ENCODE data around the gene SPATA31C2.

- TF ChIP-seq, protein P1, sequence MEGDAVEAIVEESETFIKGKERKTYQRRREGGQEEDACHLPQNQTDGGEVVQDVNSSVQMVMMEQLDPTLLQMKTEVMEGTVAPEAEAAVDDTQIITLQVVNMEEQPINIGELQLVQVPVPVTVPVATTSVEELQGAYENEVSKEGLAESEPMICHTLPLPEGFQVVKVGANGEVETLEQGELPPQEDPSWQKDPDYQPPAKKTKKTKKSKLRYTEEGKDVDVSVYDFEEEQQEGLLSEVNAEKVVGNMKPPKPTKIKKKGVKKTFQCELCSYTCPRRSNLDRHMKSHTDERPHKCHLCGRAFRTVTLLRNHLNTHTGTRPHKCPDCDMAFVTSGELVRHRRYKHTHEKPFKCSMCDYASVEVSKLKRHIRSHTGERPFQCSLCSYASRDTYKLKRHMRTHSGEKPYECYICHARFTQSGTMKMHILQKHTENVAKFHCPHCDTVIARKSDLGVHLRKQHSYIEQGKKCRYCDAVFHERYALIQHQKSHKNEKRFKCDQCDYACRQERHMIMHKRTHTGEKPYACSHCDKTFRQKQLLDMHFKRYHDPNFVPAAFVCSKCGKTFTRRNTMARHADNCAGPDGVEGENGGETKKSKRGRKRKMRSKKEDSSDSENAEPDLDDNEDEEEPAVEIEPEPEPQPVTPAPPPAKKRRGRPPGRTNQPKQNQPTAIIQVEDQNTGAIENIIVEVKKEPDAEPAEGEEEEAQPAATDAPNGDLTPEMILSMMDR (conservative IDR thresholded peaks at IDR 0.05 in 1 of 2, IDR thresholded peaks at IDR 0.05 in 1 of 2; ENCODE audit: low read depth in 1 of 2, low read length in 2 of 2), result no peak
- no peak for TF ChIP-seq EZH2 (IDR thresholded peaks at IDR 0.05; ENCODE audit: low read length, missing control alignments)
Measured at GRCh38 chr9:88087906-88088305, 50.4 kb downstream of the SPATA31C2 start.
